ENCODE measurements around the gene SMG5. TPM values are rescaled to one million over a fixed set of nuclear protein-coding genes. Genes with fewer than 3 reads are reported as not detected.
A peak's percentile ranks its signal among the peaks of the same experiment; 100 is the strongest.

SMG5 gene
- polyA plus RNA-seq, 1 of the 3 experiments (the other 2 are of a cell fraction) = 21.3 TPM

DNA sequence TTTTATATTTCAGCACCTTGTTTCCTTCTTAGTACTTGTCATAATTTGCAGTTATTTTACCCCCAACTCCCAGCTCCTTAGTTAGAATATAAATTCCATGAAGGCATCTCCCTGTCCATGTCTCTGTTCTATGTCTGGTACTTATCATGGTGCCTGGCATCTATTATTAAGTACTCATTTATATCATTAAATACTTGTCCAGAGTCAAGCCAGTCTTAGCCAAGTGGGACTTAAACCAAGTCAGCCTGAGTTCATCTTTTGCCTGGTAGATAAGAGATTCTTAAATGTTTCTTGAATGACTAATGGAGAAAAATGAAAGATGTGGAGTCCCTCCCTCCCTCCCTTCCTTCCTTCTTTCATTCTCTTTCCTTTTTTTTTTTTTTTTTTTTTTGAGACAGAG lies 79.3 kb downstream of the SMG5 start:
- peaks cover 0 to 3% of the 10 kb centered on the region in 2 experiments; a peak in 3 of 4 replicates for H3K4me1 ChIP-seq (ENCODE audit: control insufficient read depth in 1 of 2, insufficient read depth in 2 of 2, low read depth in 1 of 2, low read length in 1 of 2)

DNA sequence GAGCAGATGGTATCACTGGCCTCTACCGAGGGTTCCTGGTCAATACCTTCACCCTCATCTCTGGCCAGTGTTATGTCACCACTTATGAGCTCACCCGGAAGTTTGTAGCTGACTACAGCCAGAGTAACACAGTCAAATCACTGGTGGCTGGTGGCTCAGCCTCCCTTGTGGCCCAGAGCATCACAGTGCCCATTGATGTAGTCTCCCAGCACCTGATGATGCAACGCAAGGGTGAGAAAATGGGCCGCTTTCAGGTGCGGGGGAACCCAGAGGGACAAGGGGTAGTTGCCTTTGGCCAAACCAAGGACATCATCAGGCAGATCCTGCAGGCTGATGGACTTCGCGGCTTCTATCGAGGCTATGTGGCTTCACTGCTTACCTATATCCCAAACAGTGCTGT lies 82.6 kb downstream of the SMG5 start:
- POLR2A ChIA-PET = interaction anchor here (1.5 kb wide), 1 partner anchor 13 kb away, joined by 8 read pairs; the partner anchor contains the start of gene PMF1

More for the DNA sequence above, 79.3 kb downstream of the SMG5 start:
- no peaks in the 10 kb centered on the region for H3K9me3 ChIP-seq
- H3K9me2 ChIP-seq = no peaks in the 10 kb centered on the region
- peak overlapping the region; percentile 31; the same call in 1 of the 2 replicates for H3K4me2 ChIP-seq
- POLR2A ChIA-PET = no interaction called here
- H3K79me2 ChIP-seq (ENCODE audit: insufficient read depth) = peaks cover 65% of the 10 kb centered on the region
- H3F3A ChIP-seq (replicated peaks; ENCODE audit: insufficient read depth) = peaks cover 22% of the 10 kb centered on the region
- H4K20me1 ChIP-seq (ENCODE audit: insufficient read depth) = 0 out of 2 replicates have a peak, but pooled peaks cover 4% of the 10 kb centered on the region
- no peak overlapping the region for H3K4me3 ChIP-seq (ENCODE audit: low read depth in 2 of 2, low read length in 1 of 2)
- H3K27ac ChIP-seq (ENCODE audit: low read depth in 2 of 2, low read length in 1 of 2) = peak overlapping the region; percentile 35 to 62; a peak in 3 of 4 replicates
- DNase-seq = no peak
- H2AFZ ChIP-seq (ENCODE audit: low read depth) = no peak overlapping the region
- CTCF ChIA-PET = interaction anchor here (0.6 to 2.0 kb wide), 3 partner anchors 13 to 106 kb away, joined by 3 to 7 read pairs (median 3); no protein-coding TSS in a partner anchor
- no peak overlapping the region for H3K9ac ChIP-seq
- TF ChIP-seq POLR2AphosphoS5 (IDR thresholded peaks at IDR 0.05; ENCODE audit: low read depth, low read length) = peak; percentile 17; the same call in 1 of the 2 replicates
- peak; percentile 88 for TF ChIP-seq TCF12 (IDR thresholded peaks at IDR 0.05)
- peak in 1 of 2 experiments; percentile 44; a peak in 1 of 4 replicates for TF ChIP-seq EP300 (IDR thresholded peaks at IDR 0.05; ENCODE audit: borderline replicate concordance in 1 of 2, low read depth in 1 of 2, low read length in 1 of 2)
- peak; percentile 55 for TF ChIP-seq JUND (IDR thresholded peaks at IDR 0.05)
- TF ChIP-seq FOSL2 (IDR thresholded peaks at IDR 0.05; ENCODE audit: borderline replicate concordance, low read depth) = peak; percentile 8; the same call in 1 of the 2 replicates
- no peak for TF ChIP-seq CTCF (IDR thresholded peaks at IDR 0.05)
- TF ChIP-seq, protein P1, sequence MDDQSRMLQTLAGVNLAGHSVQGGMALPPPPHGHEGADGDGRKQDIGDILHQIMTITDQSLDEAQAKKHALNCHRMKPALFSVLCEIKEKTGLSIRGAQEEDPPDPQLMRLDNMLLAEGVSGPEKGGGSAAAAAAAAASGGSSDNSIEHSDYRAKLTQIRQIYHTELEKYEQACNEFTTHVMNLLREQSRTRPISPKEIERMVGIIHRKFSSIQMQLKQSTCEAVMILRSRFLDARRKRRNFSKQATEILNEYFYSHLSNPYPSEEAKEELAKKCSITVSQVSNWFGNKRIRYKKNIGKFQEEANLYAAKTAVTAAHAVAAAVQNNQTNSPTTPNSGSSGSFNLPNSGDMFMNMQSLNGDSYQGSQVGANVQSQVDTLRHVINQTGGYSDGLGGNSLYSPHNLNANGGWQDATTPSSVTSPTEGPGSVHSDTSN (IDR thresholded peaks at IDR 0.05) = peak; percentile 78
- TF ChIP-seq RAD21 (IDR thresholded peaks at IDR 0.05; ENCODE audit: low read length) = no peak
- no peak for TF ChIP-seq FOXM1 (IDR thresholded peaks at IDR 0.05; ENCODE audit: low read depth)
- peak; percentile 45; the same call in 1 of the 2 replicates for TF ChIP-seq NFIC (IDR thresholded peaks at IDR 0.05; ENCODE audit: borderline replicate concordance)
- no peak for TF ChIP-seq NRF1 (IDR thresholded peaks at IDR 0.05; ENCODE audit: low read depth, low read length)
- TF ChIP-seq MAX (IDR thresholded peaks at IDR 0.05; ENCODE audit: low read depth) = no peak
- no peak for TF ChIP-seq EZH2phosphoT487 (IDR thresholded peaks at IDR 0.05; ENCODE audit: borderline replicate concordance, low read depth)
- no peaks in the 10 kb centered on the region for H3K27me3 ChIP-seq (ENCODE audit: insufficient read depth)
- H3K36me3 ChIP-seq (replicated peaks in 1 of 2; ENCODE audit: control insufficient read depth in 1 of 2, insufficient read depth in 2 of 2, low read length in 1 of 2) = peaks cover 30 to 46% of the 10 kb centered on the region in 2 experiments

More for the DNA sequence above, 82.6 kb downstream of the SMG5 start:
- Histone ChIP-seq H3K36me3 (replicated peaks in 1 of 2; ENCODE audit: control insufficient read depth in 1 of 2, insufficient read depth in 2 of 2, low read length in 1 of 2) (peaks cover 16 to 49% of the 10 kb centered on the region in 2 experiments), H3K27me3 (ENCODE audit: insufficient read depth) (no peaks in the 10 kb centered on the region), H3K27ac (ENCODE audit: low read depth in 2 of 2, low read length in 1 of 2) (no peak overlapping the region), H3F3A (replicated peaks; ENCODE audit: insufficient read depth) (peaks cover 20% of the 10 kb centered on the region), H2AFZ (ENCODE audit: low read depth) (no peak overlapping the region), H3K9ac (no peak overlapping the region), H3K9me2 (no peaks in the 10 kb centered on the region), H3K4me2 (no peak overlapping the region), H3K4me1 (ENCODE audit: control insufficient read depth in 1 of 2, insufficient read depth in 2 of 2, low read depth in 1 of 2, low read length in 1 of 2) (peaks cover 0 to 8% of the 10 kb centered on the region in 2 experiments; a peak in 3 of 4 replicates), H3K79me2 (ENCODE audit: insufficient read depth) (peaks cover 73% of the 10 kb centered on the region), H4K20me1 (ENCODE audit: insufficient read depth) (0 out of 2 replicates have a peak, but pooled peaks cover 4% of the 10 kb centered on the region), H3K9me3 (no peaks in the 10 kb centered on the region), H3K4me3 (ENCODE audit: low read depth in 2 of 2, low read length in 1 of 2) (no peak overlapping the region)
- no peak for DNase-seq
- 96% methylated on average over 8 of the region's 8 CpGs for WGBS (ENCODE audit: low lambda C conversion rate)
- TF ChIP-seq CTCF (IDR thresholded peaks at IDR 0.05) (no peak), SIN3A (IDR thresholded peaks at IDR 0.05; ENCODE audit: borderline replicate concordance, low read depth, low read length) (no peak), FOXM1 (IDR thresholded peaks at IDR 0.05; ENCODE audit: low read depth) (no peak), RCOR1 (IDR thresholded peaks at IDR 0.05; ENCODE audit: low read length) (no peak), MXI1 (IDR thresholded peaks at IDR 0.05; ENCODE audit: low read depth, low read length) (no peak)
- TF ChIP-seq, protein P2, sequence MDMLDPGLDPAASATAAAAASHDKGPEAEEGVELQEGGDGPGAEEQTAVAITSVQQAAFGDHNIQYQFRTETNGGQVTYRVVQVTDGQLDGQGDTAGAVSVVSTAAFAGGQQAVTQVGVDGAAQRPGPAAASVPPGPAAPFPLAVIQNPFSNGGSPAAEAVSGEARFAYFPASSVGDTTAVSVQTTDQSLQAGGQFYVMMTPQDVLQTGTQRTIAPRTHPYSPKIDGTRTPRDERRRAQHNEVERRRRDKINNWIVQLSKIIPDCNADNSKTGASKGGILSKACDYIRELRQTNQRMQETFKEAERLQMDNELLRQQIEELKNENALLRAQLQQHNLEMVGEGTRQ (IDR thresholded peaks at IDR 0.05; ENCODE audit: borderline replicate concordance, low read depth, low read length) = no peak
- CTCF ChIA-PET = interaction anchor here (1.1 to 1.5 kb wide), 2 partner anchors 11 to 70 kb away, joined by 4 read pairs; no protein-coding TSS in a partner anchor

Measured in SK-N-SH (cell line).